GM19463 (cell line): Measurements from ENCODE around the gene PF4V1.

ENCODE experiments used
- ATAC-seq: cut with Tn5 transposase; IDR thresholded peaks from one replicate; pipeline ENCODE4 v1.9.1; 2021; ENCODE audit warnings: mild to moderate bottlenecking, moderate library complexity; ENCODE audit not compliant: unreplicated experiment

The PF4V1 gene

GRCh38 chr4:73853246-73853704, at the start of gene PF4V1:
TSS of gene PF4V1 (plus strand) at chr4:73853296. CDS start at chr4:73853363, 67 bp downstream.
- ATAC-seq: no peak

GRCh38 chr4:73810191-73810590, 42.9 kb upstream of the PF4V1 start:
- ATAC-seq: no peak

- ATAC-seq: no peak
Observed at GRCh38 chr4:73811841-73812240, 41.3 kb upstream of the PF4V1 start.

GRCh38 chr4:73814679-73815078, 38.4 kb upstream of the PF4V1 start:
- ATAC-seq: no peak

GRCh38 chr4:73815145-73815544, 38.0 kb upstream of the PF4V1 start:
- no peak for ATAC-seq

- no peak for ATAC-seq
Observed at GRCh38 chr4:73816814-73817213, 36.3 kb upstream of the PF4V1 start.

- no peak for ATAC-seq
Observed at GRCh38 chr4:73817341-73817740, 35.8 kb upstream of the PF4V1 start.

- ATAC-seq: no peak
Observed at GRCh38 chr4:73821325-73821724, 31.8 kb upstream of the PF4V1 start.

GRCh38 chr4:73822389-73822788, 30.7 kb upstream of the PF4V1 start:
- no peak for ATAC-seq

GRCh38 chr4:73822812-73823504, 30.1 kb upstream of the PF4V1 start:
- no peak for ATAC-seq

- no peak for ATAC-seq
Observed at GRCh38 chr4:73823760-73824159, 29.3 kb upstream of the PF4V1 start.

- no peak for ATAC-seq
Observed at GRCh38 chr4:73828956-73829355, 24.1 kb upstream of the PF4V1 start.

- no peak for ATAC-seq
Observed at GRCh38 chr4:73831569-73831968, 21.5 kb upstream of the PF4V1 start.

- ATAC-seq: no peak
Observed at GRCh38 chr4:73832651-73833237, 20.4 kb upstream of the PF4V1 start.

GRCh38 chr4:73836373-73837279, 16.5 kb upstream of the PF4V1 start, which contains the start of gene CXCL6:
TSS of gene CXCL6 (plus strand) at chr4:73836678. CDS start at chr4:73836751, 73 bp downstream.
- ATAC-seq: no peak

GRCh38 chr4:73839071-73839470, 14.0 kb upstream of the PF4V1 start:
- no peak for ATAC-seq

- no peak for ATAC-seq
Observed at GRCh38 chr4:73839715-73840114, 13.4 kb upstream of the PF4V1 start.

GRCh38 chr4:73841243-73841925, 11.7 kb upstream of the PF4V1 start:
- ATAC-seq: no peak

GRCh38 chr4:73842696-73843095, 10.4 kb upstream of the PF4V1 start:
- ATAC-seq: no peak

- no peak for ATAC-seq
Observed at GRCh38 chr4:73843369-73843768, 9.7 kb upstream of the PF4V1 start.

- no peak for ATAC-seq
Observed at GRCh38 chr4:73844345-73844744, 8.8 kb upstream of the PF4V1 start.
